Suprapubic skin (tissue), 4 donors: ENCODE data around the gene FGD5. TPM values are rescaled to one million over a fixed set of nuclear protein-coding genes. Genes with fewer than 3 reads are reported as not detected.

Experiments
- DNase-seq, 2 donors: peaks; one replicate each; pipeline ENCODE4 v3.0.0-alpha.2; 2019; ENCODE audit warnings: low spot score in 2 of 2
- H3K27ac ChIP-seq: fragments of 200-600 bp; sonication (generic); one replicate; pipeline ENCODE4 v1.5.1; 2019
- H3K27me3 ChIP-seq: fragments of 200-600 bp; sonication (generic); one replicate; pipeline ENCODE4 v1.5.1; 2019
- H3K36me3 ChIP-seq: fragments of 200-600 bp; sonication (generic); one replicate; pipeline ENCODE4 v1.5.1; 2019
- H3K4me1 ChIP-seq: fragments of 200-600 bp; sonication (generic); one replicate; pipeline ENCODE4 v1.5.1; 2019
- H3K4me3 ChIP-seq: fragments of 200-600 bp; sonication (generic); one replicate; pipeline ENCODE4 v1.5.1; 2019; ENCODE audit warnings: mild to moderate bottlenecking
- H3K9me3 ChIP-seq: fragments of 200-600 bp; sonication (generic); one replicate; pipeline ENCODE4 v1.5.1; 2019
- EP300 ChIP-seq: sonication (generic); formaldehyde crosslinking; IDR thresholded peaks from one replicate; pipeline ENCODE4 v1.6.1; 2017; ENCODE audit warnings: antibody characterized with exemption
- POLR2A ChIP-seq, 2 donors: fragments of 450-650 bp; IDR thresholded peaks; one replicate each; pipeline ENCODE4 v1.6.1; 2017; ENCODE audit warnings: antibody characterized with exemption in 2 of 2, mild to moderate bottlenecking in 2 of 2, moderate library complexity in 2 of 2
- POLR2AphosphoS5 ChIP-seq, 3 donors: sonication (generic); formaldehyde crosslinking; IDR thresholded peaks; one replicate each; pipeline ENCODE4 v1.6.1; 2017; ENCODE audit warnings: antibody characterized with exemption in 3 of 3
- WGBS: methylation state at CpG from one replicate; pipeline ENCODE4 v1.1.5; 2018; 5-methylcytosine and 5-hydroxymethylcytosine counted together
- total RNA-seq, 4 donors: library from RNA; depleted of rRNA; stranded (reverse); fragments of >200 nt; gene quantifications; one replicate each; pipeline ENCODE4 v1.1.0, GENCODE V29; 2016
- TF ChIP-seq, protein P1 (sequence below), 2 donors: fragments of 200-600 bp in 1 of 2; fragments of 450-650 bp in 1 of 2; sonication (generic) in 1 of 2; IDR thresholded peaks; one replicate each; pipeline ENCODE4 v1.5.1; 2016 to 2019; ENCODE audit warnings: antibody characterized with exemption in 2 of 2, mild to moderate bottlenecking in 1 of 2, moderate library complexity in 1 of 2

FGD5 gene
- total RNA-seq, 4 donors from 2014 or later: 2.8 to 15.5 (median 7.1) TPM

DNA sequence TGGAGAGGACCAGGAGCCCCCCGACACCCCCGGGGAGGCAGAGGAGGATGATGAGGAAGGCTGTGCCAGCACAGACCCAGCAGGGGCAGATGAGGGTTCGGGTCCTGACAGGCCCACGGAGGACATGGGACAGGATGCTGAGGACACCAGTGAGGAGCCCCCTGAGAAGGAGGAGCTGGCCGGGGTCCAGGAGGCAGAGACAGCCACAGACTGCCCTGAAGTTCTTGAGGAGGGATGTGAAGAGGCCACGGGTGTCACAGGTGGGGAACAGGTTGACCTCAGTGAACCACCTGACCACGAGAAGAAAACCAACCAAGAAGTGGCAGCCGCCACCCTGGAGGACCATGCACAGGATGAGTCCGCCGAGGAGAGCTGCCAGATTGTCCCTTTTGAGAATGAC lies 909 bp downstream of the FGD5 start:
- no peak for DNase-seq
- H3K27ac ChIP-seq: no peak overlapping the region
- 79% methylated on average over 10 of the region's 10 CpGs for WGBS
- peaks cover 17% of the 10 kb centered on the region for H3K36me3 ChIP-seq
- no peak overlapping the region for H3K4me3 ChIP-seq
- no peak for TF ChIP-seq POLR2A (IDR thresholded peaks at IDR 0.05)
- TF ChIP-seq, protein P1, sequence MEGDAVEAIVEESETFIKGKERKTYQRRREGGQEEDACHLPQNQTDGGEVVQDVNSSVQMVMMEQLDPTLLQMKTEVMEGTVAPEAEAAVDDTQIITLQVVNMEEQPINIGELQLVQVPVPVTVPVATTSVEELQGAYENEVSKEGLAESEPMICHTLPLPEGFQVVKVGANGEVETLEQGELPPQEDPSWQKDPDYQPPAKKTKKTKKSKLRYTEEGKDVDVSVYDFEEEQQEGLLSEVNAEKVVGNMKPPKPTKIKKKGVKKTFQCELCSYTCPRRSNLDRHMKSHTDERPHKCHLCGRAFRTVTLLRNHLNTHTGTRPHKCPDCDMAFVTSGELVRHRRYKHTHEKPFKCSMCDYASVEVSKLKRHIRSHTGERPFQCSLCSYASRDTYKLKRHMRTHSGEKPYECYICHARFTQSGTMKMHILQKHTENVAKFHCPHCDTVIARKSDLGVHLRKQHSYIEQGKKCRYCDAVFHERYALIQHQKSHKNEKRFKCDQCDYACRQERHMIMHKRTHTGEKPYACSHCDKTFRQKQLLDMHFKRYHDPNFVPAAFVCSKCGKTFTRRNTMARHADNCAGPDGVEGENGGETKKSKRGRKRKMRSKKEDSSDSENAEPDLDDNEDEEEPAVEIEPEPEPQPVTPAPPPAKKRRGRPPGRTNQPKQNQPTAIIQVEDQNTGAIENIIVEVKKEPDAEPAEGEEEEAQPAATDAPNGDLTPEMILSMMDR (IDR thresholded peaks at IDR 0.05): no peak
- no peak for TF ChIP-seq EP300
- TF ChIP-seq POLR2AphosphoS5 (IDR thresholded peaks at IDR 0.05): no peak
- no peaks in the 10 kb centered on the region for H3K9me3 ChIP-seq
- no peaks in the 10 kb centered on the region for H3K27me3 ChIP-seq
- peaks cover 17% of the 10 kb centered on the region for H3K4me1 ChIP-seq

DNA sequence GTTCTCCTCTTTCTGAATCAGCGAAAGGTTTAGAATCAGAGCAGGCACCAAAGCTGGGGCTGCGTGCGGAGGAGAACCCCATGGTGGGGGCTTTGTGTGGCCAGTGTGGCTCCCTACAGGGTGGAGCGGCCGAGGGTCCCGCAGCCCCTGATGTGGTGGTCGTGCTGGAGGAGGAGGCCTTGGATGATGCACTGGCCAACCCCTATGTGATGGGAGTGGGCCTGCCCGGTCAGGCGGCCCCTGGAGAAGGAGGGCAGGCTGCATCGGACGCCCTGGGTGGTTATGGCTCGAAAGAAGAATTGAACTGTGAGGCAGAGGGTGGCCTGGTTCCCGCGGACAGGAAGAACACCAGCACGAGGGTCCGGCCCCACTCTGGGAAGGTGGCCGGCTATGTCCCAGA lies 1.4 kb downstream of the FGD5 start:
- H3K36me3 ChIP-seq: peaks cover 17% of the 10 kb centered on the region
- TF ChIP-seq POLR2AphosphoS5 (IDR thresholded peaks at IDR 0.05) (no peak), POLR2A (IDR thresholded peaks at IDR 0.05) (no peak), EP300 (no peak)
- TF ChIP-seq, protein P1 (IDR thresholded peaks at IDR 0.05): no peak
- H3K27me3 ChIP-seq: no peaks in the 10 kb centered on the region

DNA sequence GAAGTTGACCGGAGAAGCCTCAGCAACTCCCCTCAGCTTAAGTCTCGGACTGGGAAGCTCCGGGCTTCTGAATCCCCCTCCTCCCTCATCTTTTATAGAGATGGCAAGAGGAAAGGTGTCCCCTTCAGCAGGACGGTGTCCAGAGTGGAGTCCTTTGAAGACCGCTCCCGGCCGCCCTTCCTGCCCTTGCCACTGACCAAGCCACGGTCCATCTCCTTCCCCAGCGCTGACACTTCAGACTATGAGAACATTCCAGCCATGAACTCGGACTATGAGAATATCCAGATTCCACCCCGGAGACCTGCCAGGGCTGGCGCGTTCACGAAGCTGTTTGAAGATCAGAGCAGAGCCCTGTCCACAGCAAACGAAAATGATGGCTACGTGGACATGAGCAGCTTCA lies 2.4 kb downstream of the FGD5 start:
- Histone ChIP-seq H3K4me3 (no peak overlapping the region), H3K9me3 (no peaks in the 10 kb centered on the region), H3K27me3 (no peaks in the 10 kb centered on the region), H3K27ac (no peak overlapping the region), H3K4me1 (peaks cover 20% of the 10 kb centered on the region), H3K36me3 (peaks cover 17% of the 10 kb centered on the region)
- WGBS: 88% methylated on average over 15 of the region's 16 CpGs
- TF ChIP-seq EP300 (no peak), POLR2AphosphoS5 (IDR thresholded peaks at IDR 0.05) (no peak), POLR2A (IDR thresholded peaks at IDR 0.05) (no peak)
- TF ChIP-seq, protein P1 (IDR thresholded peaks at IDR 0.05): no peak
- DNase-seq: no peak

More for the DNA sequence above, 1.4 kb downstream of the FGD5 start:
- no peak overlapping the region for H3K4me3 ChIP-seq
- H3K27ac ChIP-seq: no peak overlapping the region
- H3K9me3 ChIP-seq: no peaks in the 10 kb centered on the region
- 98% methylated on average over 6 of the region's 17 CpGs for WGBS
- peaks cover 20% of the 10 kb centered on the region for H3K4me1 ChIP-seq
- no peak for DNase-seq

DNA sequence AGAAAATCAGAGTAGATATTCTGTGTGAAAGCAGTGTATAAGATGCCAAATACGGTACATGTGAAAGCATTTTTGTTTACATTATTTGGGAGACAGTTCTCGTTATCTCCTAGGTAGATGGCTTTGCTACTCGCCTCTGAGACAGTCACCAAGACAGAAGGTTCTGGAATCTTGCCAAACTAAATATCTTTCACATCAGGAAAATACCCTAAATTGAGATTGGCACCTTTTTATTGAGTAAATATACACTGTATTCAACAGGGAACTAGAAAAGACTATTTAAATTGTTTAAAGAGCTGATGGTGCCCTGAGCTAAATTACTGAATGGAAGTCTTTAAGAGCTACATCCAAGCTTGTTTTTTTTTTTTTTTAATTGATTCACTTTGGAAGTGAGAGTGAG lies 3.4 kb downstream of the FGD5 start:
- Histone ChIP-seq H3K4me1 (peaks cover 20% of the 10 kb centered on the region), H3K9me3 (no peaks in the 10 kb centered on the region), H3K4me3 (no peak overlapping the region), H3K27me3 (no peaks in the 10 kb centered on the region), H3K36me3 (peaks cover 17% of the 10 kb centered on the region), H3K27ac (no peak overlapping the region)
- DNase-seq: no peak
- TF ChIP-seq POLR2A (IDR thresholded peaks at IDR 0.05) (no peak), POLR2AphosphoS5 (IDR thresholded peaks at IDR 0.05) (no peak), EP300 (no peak)
- TF ChIP-seq, protein P1 (IDR thresholded peaks at IDR 0.05): no peak
- 68% methylated on average over 3 of the region's 3 CpGs for WGBS

DNA sequence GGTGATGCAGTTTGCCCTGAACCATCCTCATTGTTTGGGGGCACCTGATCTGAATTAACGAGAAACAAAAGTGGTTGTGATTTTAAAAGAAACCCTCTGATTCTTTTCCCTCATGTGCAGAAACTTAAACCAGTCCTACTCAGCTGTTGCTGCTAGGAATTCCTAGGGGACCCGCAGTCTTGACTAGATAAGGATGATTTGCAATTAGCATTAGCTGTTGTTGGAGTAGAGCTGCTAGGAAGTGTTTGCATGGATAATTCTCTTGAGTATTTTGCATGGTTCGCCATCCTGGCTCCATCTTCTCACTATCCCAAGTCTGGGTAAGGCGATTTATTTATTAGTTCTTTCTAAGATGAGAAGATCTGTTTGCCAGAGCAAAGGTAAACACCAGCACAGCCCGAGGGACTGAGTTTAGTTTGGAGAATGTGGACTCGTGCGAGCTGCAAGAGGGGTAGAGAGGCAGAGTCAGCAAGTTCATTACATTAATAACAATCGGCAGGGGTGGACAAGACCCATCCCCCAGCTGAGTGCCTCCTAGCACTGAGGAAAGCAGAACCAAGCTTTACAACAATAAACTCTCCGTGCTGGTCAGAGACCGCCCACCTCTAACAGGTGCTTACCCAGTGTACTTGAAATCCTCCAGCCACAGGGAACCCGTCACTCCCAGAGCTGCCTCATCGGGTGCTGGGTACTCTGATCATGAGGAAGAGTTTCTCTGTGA lies 4.1 kb downstream of the FGD5 start:
- 54% methylated on average over 12 of the region's 12 CpGs for WGBS
- no peak overlapping the region for H3K4me3 ChIP-seq
- H3K36me3 ChIP-seq: peaks cover 17% of the 10 kb centered on the region
- H3K27me3 ChIP-seq: no peaks in the 10 kb centered on the region
- peaks cover 20% of the 10 kb centered on the region for H3K4me1 ChIP-seq
- H3K9me3 ChIP-seq: no peaks in the 10 kb centered on the region
- DNase-seq: no peak
- no peak for TF ChIP-seq EP300
- TF ChIP-seq POLR2A (IDR thresholded peaks at IDR 0.05): no peak
- TF ChIP-seq, protein P1 (IDR thresholded peaks at IDR 0.05): no peak
- TF ChIP-seq POLR2AphosphoS5 (IDR thresholded peaks at IDR 0.05): no peak
- no peak overlapping the region for H3K27ac ChIP-seq
